ENCODE data around the gene SUCLG1.

DNA sequence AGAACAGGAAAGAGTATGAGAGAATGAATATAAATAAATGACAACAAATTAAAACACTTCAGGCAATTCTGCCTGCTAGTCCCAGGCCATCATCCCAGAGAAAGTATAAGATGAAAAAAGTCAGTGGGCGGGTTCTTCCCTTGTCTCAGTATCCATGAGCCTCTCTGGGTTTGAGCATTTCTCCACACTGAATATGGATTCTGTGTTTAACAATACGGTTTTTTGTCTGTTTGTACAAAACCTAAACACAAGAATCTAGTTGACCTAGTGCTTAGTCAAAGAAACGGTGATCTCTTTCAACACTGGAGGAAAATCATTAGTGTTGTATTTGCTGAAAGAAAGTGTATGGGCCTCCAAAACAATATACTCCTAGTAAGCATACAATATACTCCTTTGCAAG is 10.0 kb downstream of the SUCLG1 start:
- TF ChIP-seq, protein P1, sequence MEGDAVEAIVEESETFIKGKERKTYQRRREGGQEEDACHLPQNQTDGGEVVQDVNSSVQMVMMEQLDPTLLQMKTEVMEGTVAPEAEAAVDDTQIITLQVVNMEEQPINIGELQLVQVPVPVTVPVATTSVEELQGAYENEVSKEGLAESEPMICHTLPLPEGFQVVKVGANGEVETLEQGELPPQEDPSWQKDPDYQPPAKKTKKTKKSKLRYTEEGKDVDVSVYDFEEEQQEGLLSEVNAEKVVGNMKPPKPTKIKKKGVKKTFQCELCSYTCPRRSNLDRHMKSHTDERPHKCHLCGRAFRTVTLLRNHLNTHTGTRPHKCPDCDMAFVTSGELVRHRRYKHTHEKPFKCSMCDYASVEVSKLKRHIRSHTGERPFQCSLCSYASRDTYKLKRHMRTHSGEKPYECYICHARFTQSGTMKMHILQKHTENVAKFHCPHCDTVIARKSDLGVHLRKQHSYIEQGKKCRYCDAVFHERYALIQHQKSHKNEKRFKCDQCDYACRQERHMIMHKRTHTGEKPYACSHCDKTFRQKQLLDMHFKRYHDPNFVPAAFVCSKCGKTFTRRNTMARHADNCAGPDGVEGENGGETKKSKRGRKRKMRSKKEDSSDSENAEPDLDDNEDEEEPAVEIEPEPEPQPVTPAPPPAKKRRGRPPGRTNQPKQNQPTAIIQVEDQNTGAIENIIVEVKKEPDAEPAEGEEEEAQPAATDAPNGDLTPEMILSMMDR (optimal IDR thresholded peaks at IDR 0.05 in 1 of 3, IDR thresholded peaks at IDR 0.05 in 1 of 3, conservative IDR thresholded peaks at IDR 0.05 in 1 of 3; ENCODE audit: extremely low read depth in 1 of 3, insufficient read depth in 2 of 3, low read length in 3 of 3): no peak
- no peak for TF ChIP-seq EZH2 (IDR thresholded peaks at IDR 0.05; ENCODE audit: low read length)
